NOMO-1 treated with dmso at 0.1 percent for 144 hours (cell line): ENCODE data around the gene BCAM.
"Not testable (repeated sequence)": the region's sequence is repeated elsewhere in the genome, so short reads cannot be mapped to it uniquely, and the experiment has no call there.

Experiments used
- DNase-seq: peaks from one replicate; lab custom pipeline; 2025; ENCODE audit not compliant: unreplicated experiment; lab: John Stamatoyannopoulos, UW

The BCAM gene

DNA sequence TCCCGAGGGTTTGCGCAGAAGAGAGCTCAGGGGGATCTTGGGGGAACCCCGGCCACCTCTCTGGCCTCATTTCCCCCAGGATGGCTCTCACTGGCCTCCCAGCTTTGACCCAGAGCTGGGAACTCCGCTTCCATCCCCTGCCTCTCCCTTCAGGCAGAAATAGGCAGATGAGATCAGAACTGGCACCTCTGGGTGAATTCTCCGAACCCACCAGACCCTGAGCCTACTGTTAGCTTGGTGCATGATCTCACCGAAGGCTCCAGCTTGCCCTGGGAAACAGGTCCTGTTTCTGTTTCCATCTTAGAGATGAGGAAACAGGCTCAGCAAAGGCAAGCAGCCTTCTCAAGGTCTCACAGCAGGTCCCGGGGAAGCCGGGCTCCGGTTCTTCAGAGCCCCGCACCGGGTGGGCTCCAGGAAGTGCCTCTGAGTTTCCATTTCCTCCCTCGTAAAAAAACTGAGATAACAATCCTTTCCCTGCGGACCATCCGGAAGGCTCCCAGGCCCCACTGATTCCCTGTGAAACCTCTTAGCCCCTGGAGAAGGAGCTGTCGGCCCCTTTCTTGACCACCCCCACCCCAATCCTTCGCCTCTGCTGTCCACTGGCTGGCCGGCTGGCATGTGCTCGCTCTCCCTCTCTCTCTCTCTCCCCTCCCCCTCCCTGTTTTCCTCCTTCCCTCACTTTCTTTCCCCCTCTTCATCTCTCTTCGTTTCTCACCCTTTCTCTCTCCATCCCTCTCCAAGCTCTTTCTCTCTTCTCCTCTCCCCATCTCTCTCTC is 39.3 kb downstream of the BCAM start:
- DNase-seq: no peak

DNA sequence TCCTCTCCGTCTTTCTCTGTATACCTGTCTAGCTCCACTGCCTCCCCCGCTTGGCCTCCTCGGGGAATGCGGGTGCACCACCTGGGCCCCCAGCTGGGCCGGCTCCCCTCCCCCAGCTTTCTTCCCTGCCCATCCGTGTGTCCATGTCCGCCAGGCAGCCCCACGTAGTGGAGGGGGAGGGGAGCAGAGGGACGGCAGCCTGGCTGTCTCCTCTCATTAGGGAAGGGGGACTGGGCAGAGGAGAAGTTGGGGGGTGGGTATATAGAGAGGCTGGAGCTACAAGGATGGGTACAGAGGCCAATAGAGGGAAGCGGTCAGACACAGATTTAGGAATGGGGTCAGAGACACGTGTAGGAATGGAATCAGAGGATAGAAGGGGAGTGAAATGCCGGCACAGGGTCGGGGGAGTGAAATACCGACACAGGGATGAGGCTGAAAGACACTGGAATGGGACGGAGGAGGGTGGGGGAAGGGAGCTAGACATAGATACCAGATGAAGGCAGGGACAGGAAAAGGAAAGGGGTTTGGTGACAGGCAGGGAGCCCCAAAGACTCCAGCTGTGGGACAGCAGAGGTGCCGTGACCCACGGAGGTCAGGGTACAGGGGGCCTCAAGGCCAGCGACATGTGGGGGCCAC is 40.0 kb downstream of the BCAM start:
- DNase-seq: no peak

DNA sequence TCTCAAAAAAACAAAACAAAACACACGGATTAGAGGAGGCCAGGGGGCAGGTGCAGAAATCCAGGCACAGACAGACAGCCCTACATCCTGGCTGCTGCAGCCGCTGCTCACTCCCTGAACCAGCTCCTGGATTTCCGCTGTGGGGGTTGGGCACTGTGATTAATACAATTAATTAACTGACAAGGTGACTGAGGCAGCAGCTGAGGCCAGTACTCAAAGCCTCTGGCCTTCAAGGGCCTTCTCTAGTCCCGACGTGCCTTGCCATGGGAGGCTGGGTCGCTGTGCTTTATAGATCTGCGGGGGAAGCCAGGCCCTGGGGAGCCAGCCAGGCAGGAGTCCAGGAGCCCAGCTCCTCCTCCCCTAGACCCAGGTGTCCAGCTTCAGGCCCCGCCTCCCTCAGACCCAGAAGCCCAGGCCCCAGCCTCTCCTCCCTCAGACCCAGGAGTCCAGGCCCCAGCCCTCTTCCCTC is 41.8 kb downstream of the BCAM start:
- no peak for DNase-seq

DNA sequence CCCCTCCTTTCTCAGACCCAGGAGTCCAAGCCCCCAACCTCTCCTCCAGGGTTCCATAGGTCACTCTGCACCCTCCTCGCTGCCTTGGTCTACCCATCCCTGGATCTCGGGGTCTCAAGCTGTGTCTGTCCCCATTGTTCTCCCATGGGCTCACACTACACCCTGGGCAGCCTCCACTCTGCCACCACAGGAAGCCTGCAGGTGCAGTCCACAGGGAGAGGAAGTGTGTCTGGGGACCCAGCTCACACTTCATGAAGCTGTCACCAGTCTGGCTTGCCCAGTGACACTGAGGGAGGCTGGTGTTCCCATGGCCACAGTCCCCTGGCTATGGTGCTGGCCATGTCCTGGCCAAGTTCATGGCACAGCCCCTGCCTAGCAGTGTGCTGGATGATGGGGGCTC is 42.5 kb downstream of the BCAM start:
- no peak for DNase-seq

DNA sequence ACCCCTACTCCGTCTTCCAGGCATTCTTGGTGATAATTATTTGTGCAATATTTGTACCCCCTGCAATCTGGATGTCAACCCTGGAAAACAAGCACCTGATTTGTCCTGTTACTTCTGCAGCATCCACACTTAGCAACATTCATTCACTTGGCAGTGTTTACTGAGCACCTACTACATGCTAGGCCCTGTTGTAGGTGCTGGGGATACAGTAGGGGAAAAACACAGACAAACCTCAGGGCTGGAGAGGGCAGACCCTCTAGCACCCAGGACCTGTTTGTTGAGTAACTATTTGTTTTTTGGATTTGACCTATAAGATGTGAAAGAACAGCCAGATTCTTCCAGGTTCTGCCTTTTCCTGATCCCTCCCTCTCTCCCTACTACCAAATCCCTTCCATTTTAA is 46.7 kb downstream of the BCAM start:
- DNase-seq: no peak

DNA sequence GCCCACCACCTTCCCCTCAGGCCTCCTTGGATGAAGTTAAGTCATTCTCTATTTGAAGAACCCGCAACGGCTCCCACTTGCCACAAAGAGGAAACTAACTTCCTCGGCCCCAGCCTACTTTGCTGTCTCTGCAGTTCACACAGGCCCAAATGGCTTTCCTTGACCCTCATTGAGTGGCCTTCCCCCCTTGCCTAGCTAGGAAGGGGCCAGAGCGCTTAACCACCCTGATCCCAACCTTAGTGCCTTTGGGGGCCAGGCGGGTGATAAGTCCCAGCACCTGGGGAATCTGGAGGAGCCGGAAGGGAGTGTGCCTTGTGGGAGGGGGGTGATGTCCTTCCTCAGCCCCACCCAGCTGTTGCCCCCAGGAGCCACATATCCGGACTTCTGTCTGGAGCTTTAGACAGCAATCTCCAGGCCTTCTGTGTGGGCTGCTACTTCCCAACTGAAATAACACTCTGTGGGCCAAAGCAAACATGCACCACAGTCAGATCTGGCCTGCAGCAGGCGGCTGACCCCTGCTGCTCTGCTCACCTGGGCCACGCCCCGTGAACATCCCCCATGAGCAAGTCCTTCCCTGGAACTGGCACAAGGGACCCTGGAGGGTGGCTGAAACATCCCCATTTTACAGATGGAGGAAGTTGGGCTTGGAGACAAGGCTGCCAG is 47.6 kb downstream of the BCAM start:
- DNase-seq: peak; percentile 43

DNA sequence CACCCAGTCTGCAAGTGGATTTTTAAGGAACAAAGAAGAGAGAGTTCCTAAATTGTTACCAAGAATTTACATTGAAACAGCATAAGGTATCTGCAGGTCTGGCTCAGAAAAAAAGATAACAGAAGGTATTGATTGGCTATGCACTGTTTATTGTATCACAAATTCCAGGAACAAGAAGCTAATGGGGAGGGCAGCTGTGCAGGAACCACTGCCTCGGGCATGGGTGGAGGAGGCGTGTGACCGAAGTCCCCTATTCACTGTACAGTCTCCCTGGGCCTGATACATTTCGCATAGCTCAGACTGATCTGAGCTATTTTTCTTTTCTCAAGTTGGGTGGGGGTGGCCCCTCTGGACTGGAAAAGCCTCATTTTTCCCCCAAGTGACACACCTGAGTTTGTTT is 48.9 kb downstream of the BCAM start:
- no peak for DNase-seq

DNA sequence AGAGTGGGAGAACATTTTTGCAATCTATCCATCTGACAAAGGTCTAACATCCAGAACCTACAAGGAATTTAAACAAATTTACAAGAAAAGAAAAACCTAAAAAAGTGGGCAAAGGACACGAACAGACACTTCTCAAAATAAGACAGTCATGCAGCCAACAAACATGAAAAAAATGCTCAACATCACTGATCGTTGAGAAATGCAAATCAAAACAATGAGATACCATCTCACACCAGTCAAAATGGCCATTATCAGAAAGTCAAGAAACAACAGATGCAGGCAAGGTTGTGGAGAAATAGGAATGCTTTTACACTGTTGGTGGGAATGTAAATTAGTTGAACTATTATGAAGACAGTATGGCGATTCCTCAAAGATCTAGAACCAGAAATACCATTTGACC is 52.7 kb downstream of the BCAM start:
- not testable (repeated sequence) for DNase-seq

DNA sequence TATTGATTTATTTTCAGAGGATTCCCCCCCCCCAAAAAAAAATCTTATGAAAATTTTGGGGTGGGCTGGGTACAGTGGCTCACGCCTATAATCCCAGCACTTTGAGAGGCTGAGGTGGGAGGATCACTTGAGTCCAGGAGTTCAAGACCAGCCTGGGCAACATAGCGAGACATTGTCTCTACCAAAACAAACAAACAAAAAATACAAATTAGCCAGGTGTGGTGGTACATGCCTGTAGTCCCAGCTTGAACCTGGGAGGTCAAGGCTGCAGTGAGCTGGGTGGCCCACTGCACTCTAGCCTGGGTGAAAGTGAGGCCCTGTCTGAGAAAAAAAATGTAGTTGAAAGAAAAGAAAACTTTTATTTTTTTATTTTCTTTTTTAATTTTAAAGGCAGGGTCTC is 55.1 kb downstream of the BCAM start:
- no peak for DNase-seq

DNA sequence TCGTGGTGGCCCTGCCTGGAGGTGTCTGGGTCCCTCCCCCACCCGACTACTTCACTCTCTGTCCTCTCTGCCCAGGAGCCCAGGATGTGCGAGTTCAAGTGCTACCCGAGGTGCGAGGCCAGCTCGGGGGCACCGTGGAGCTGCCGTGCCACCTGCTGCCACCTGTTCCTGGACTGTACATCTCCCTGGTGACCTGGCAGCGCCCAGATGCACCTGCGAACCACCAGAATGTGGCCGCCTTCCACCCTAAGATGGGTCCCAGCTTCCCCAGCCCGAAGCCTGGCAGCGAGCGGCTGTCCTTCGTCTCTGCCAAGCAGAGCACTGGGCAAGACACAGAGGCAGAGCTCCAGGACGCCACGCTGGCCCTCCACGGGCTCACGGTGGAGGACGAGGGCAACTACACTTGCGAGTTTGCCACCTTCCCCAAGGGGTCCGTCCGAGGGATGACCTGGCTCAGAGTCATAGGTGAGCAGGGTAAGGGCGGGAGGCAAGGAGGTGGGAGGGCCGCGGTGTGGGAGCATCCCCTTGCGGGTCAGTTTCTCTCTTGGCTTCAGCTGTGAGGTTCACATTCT is 56.4 kb downstream of the BCAM start:
- DNase-seq: no peak

DNA sequence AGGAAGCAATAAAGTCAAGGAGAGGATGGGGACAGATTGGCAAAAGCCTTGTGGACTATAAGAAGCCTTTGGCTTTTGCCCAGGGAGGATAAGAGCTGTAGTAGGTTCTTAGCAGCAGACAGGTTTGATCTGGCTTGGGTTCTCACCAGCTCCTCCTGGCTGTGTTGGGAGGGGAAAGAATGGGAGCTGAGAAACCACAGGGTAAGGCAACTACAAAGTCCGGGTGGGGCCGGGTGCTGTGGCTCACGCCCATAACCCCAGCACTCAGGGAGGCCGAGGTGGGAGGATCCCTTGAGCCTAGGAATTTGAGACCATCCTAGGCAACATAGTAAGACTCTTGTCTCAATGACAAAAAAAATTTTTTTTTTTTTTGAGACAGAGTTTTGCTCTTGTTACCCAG is 57.8 kb downstream of the BCAM start:
- no peak for DNase-seq

DNA sequence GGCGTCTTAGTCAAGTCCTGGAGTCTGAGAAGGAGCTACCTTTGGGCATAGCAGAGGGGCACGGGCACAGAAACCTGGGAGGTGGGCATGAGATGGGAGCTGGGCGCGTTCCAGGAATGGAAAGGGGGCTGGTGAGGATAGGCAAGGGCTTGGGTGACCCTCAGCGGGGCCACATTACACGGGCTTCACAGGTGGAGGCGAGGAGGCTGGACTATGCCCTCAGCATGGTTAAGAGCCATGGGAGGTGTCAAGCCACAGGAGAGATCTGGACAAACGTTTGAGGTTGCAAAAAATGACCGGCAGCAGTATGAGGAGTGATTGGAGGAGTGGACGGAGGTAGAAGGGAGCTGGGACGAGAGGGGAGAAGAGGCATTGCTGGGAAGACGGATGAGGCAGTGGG is 58.7 kb downstream of the BCAM start:
- DNase-seq: no peak

DNA sequence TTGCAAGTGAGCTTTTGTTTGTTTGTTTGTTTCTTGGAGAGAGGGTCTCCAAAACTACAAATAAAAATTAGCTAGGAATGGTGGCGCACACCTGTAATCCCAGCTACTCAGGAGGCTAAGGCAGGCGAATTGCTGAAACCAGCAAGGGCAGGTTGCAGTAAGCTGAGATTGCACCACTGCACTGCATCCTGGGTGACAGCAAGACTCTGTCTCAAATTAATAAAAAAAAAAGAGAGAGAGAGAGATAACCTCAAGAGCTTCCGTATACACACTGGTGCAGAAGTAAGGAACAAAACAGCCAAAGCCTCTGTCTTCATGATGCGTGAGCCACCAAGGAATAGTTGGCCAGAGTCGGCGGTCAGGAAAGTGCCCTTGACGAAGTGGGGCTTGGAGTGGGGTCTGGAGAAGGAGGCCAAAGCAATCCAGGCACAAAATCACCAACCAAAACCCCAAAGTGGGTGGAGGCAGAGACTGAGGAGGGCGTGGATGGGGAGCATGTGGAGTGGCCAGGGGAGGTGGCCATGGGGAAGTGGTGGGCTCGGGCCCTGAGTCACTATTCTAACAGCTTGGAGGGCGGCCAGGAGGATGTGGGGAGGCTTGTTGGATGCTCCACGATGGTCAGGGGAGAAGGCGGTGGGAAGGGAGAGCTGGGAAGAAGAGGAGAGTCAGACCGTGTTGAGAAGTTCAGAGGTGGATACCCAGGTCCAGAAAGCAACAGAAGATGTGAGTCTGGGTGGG is 61.0 kb downstream of the BCAM start:
- DNase-seq: no peak
